Activated CD4-positive, CD25-positive, alpha-beta regulatory T cell treated with anti-CD3 and anti-CD28 coated beads, Interleukin-2, amount 50 U/mL, for 24 hours (primary cell): ENCODE measurements around the gene TSGA10.
"Not testable (repeated sequence)": the region's sequence is repeated elsewhere in the genome, so short reads cannot be mapped to it uniquely, and the experiment has no call there.

Source experiments
- ATAC-seq, 2 donors: fragments of 150-1000 bp; cut with Tn5 transposase; one replicate each; pipeline ENCODE4 v1.10.0; 2021; ENCODE audit warnings: mild to moderate bottlenecking in 1 of 2, moderate library complexity in 1 of 2

Gene TSGA10

DNA sequence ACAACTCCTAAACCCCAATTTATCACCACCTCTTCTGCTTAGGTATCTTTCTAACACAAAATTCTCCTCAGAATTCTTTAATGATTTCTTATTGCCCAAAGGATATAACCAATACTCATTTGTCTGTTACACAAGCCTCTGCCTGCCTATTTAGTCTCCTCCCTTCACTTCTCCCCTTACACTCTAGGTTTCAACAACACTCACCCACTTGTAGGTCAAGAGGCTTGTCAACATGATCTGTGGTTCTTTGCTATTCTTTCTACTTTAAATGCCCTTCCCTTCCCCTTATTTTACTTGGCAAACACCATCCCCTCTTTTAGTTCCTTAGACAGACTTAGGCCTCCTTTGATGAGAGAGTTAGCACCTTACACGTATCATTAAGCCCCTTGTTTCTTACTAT lies 82.2 kb downstream of the TSGA10 start:
- no peak for ATAC-seq

DNA sequence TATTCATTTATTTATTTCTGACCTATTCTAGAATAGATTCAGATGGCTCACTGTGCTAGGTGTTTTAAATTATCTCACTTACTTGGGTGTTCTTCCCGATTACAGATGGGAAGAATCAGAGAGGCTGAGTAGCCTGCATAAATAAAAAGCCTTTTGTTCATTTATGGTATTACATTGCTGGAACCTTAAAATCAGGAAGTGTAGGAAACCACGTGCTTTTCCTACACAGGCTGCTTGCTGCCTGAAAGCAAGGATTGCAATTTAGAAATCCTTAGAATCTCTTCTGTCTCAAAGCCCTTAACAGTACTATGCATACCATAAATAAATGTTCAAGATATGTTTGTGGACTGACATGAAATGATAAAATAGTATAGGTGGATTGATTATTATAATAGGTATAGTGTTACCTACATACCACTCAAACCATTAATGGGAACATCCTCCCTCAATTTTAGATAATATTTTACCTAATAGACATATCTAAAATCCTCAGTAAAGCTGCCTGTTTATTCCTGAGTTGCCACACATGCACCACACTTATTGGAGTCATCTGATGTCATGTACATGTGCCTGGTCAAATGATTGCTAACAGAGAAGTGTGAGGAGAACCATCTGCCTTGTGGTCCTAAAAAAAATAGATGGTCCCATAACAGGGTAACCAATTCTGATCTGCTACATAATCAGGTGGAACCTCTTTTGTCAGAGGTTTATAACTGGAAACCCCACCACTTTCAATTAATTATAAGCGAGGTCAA lies 86.7 kb downstream of the TSGA10 start:
- no peak for ATAC-seq

DNA sequence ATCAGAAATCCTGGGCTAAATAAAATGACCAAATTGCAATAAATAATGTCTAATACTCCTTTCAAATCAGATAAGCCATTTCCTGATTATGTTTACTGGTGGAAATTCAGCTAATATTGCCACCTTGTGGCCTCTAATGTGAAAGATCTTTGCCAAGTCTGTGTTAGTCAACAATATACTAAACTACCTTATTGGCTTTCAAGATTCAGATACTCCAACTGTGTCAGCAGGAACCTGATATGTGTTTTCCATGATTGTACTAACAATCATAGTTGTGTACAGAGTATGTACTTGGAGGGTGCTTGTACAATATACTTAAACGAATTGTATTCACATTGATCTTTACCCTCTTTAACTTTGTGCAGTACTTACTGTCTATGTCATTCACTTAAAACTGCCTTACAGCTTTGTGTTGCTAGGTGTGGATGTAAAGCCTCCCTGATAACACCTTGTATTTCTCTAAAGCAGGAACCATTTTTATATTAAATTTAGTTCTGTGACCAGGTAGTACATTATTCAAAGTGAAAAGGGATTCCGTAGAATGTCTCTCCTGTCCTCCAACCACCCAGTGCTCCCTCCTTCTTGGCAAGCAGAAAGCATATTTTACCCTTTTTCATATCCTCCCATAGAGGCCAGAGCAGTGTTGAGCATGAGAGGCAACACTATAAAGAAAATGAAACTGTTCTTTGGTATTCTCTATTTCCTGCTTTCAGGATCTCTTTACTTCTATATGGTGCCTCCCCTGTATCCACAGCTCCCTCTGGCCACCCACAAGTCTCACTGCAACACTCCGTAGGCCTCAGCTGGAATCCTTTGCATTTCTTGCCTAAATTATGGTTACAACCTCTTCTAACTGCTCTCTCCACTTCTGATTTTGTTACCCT lies 88.4 kb downstream of the TSGA10 start:
- peak; percentile 51 to 84 for ATAC-seq

DNA sequence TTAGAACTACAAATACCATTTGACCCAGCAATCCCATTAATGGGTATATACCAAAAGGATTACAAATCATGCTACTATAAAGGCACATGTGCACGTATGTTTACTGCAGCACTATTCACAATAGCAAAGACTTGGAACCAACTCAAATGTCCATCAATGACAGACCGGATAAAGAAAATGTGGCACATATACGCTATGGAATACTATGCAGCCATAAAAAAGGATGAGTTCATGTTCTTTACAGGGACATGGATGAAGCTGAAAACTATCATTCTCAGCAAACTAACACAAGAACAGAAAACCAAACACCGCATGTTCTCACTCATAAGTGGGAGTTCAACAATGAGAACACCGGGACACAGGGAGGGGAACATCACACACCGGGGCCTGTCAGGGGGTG lies 105.6 kb downstream of the TSGA10 start:
- not testable (repeated sequence) for ATAC-seq

DNA sequence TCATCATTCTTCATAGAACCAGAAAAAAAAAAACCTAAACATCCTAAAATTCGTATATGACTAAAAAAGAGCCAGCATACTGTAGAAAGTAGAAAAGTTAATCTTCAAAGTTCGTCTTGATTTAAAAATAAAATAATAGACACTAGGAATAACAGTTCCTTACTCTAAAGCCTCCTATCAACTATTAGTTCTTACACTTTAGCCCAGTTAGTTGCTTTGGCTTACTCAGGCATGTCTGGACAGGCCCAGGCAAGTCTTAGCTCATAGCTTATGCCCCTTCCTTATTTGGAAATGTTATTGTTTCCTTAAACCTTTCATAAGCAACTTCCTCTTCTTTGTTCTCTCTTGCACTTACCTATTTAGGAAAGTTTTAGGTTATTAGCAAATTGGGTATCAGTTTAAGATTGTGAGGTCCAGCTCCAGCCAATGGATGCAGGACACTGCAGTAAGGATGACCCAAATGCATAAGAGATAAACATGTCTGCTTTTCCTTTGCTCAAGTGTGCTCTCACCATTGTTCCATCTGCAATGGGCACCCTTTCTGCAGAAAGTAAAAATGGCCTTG lies 113.9 kb downstream of the TSGA10 start:
- ATAC-seq = not testable (repeated sequence)

DNA sequence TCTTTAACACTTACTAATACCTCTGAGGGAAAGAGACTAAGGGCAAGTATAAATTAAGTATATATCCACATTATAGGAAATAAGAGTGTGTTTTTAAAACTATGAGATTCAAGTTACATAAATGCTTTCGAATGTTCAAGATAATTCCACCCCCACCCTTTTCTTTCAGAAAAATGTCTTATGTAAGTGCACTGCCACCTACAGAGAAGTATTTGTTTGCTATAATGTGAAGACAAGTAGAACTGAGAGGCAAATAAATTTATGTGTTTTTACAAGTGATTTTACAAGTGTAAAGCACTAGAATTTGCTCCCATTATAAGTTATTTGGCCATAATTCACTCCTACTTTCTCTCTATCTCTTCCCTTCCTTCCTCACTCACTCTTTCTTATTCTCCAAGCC lies 118.8 kb downstream of the TSGA10 start:
- no peak for ATAC-seq

DNA sequence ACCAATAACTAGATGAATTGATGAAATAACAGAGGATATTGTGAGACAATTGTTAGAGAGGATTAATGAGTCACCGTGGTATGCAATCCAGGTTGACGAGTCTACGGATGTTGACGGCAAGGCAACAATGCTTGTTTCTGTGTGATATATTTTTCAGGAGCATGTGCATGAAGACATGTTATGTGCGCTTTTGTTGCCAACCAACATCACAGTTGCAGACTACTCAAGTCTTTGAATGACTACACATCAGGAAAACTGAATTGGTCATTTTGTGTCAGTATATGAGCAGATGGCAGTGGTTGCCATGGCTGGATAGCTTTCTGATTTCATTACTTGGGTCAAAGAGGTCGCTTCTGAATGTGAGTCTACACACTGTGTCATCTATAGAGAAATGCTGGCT lies 122.0 kb downstream of the TSGA10 start:
- ATAC-seq = no peak

DNA sequence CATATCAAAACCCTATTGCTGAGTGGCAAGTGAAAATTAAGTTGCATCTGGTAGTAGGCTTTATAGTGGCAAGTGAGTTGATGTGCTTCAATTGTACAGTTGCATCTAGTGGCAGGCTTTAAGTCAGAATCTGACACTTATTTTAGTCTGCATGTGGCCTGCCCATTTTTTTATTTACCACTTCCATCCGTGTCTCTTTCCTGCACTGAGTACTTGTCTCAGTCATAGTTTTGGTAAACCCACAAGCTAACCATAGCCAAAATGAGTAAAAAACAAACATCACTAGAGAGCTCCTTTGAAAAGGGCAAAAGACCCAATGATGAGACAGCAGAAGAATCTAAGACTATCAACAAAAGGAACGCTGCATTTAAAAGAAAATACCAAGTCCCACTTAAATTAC lies 122.7 kb downstream of the TSGA10 start:
- ATAC-seq = no peak

DNA sequence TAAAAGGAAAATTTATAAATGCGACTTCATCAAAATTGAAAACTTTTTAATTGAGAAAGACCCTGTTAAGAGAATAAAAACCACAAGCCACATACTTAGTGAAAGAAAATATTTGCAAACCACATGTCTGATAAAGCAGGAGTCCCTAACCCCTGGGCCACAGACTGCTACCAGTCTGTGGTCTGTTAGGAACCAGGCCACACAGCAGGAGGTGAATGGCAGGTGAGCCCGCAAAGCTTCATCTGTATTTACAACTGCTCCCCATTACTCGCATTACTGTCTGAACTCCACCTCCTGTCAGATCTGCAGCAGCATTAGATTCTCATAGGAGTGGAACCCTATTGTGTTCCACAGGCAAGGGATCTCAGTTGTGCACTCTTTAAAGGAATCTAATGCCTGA lies 123.3 kb downstream of the TSGA10 start:
- no peak for ATAC-seq

DNA sequence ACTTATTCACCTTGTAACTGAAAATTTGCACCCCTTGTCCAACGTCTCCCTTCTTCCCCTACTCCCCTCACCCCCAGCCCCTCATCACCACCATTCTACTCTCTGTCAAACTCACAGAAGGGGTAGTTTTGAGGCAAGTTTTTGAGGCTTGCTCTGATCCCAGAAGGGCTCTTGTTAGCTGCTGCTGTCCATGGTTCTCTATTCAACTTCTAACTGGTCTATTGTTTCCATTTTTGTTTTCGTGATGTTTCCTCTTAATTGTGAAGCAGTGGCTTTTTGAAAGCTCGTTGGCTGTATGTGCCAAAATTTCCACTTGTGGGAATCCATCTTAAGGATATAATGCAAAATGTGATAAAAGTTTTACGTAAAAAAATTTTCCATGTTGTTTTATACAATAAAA lies 126.2 kb downstream of the TSGA10 start:
- no peak for ATAC-seq

DNA sequence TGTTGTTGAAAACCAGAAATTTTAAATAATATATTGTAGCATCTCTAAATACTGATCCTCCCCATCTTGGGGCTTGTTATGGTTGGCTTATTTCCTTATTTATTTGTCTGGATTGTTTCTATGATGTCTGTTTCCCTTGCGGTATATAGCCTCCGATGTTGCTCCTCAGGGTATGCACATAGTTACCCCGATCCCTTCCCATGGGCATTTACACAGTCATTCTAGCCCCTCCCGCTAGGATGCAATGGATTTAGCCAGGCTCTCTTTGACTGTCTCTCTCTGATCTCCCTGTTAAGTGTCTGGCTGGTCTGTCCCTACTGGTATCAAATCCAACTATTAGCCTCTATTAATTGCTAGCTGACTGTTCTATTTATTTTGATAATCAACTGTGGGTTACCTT lies 126.9 kb downstream of the TSGA10 start:
- ATAC-seq = no peak

DNA sequence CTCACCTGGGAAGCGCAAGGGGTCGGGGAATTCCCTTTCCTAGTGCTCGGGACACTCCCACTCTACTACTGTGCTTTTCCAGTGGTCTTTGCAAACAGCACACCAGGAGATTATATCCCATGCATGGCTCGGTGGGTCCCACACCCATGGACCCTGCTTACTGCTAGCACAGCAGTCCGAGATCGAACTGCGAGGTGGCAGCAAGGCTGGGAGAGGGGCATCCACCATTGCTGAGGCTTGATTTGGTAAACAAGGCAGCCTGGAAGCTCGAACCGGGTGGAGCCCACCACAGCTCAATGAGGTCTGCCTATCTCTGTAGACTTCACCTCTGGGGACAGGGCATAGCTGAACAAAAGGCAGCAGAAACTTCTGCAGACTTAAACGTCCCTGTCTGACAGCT lies 154.0 kb downstream of the TSGA10 start:
- ATAC-seq = no peak

DNA sequence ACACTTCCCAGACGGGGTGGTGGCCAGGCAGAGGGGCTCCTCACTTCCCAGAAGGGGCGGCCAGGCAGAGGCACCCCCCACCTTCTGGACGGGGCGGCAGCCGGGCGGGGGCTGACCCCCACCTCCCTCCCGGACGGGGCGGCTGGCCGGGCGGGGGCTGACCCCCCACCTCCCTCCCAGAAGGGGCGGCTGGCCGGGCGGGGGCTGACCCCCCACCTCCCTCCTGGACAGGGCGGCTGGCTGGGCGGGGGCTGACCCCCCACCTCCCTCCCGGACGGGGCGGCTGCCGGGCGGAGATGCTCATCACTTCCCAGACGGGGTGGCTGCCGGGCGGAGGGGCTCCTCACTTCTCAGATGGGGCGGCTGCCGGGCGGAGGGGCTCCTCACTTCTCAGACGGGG lies 166.0 kb downstream of the TSGA10 start:
- ATAC-seq = not testable (repeated sequence)

DNA sequence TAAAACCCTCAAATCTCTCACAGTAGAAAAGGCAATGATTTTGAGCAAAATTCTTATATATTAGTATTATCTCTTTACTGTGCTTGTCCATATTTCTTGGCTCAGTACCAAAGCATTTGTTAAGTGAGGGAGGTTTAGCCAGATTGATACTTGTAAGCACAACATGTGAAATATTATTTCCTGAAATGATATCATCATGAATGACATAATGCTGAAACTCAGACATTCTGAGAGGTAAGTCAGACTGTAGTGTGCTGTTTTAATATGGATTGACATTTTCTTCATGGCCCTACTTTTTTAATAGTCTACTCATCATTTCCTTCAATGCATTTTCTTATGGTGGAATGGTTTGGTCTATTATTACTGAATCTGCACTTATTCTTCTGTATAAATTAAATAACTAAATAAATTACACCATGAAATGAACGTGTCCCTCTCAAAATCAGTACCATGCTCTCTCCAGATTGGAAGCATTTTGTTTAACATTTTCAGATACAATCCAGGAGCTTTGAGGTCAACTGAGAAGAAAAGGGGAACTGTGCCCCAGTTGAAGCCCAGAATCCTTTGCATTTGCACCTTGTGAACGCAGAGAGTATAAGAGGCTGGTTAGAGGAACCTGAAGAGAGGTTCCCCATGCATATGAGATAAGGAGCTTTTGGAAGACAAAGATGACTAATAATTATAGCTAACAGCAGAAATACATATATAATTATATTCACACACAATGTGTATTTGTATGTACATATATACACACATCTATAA lies 168.7 kb downstream of the TSGA10 start:
- ATAC-seq = no peak

DNA sequence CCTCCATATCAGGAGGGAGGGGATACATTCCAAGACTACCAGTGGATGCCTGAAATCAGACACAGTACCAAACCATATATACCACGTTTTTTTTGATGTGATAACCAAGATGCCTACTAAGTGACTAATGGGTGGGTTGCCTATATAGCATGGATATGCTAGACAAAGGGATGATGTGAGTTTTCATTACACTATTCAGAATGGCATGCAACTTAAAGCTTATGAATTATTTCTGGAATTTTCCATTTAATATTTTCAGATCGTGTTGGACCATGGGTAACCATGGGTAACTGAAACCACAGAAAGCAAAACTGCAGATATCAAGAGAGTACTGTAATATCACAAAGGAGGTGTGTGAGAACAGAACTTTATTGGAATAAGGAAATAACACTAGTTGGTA lies 179.1 kb downstream of the TSGA10 start:
- no peak for ATAC-seq

DNA sequence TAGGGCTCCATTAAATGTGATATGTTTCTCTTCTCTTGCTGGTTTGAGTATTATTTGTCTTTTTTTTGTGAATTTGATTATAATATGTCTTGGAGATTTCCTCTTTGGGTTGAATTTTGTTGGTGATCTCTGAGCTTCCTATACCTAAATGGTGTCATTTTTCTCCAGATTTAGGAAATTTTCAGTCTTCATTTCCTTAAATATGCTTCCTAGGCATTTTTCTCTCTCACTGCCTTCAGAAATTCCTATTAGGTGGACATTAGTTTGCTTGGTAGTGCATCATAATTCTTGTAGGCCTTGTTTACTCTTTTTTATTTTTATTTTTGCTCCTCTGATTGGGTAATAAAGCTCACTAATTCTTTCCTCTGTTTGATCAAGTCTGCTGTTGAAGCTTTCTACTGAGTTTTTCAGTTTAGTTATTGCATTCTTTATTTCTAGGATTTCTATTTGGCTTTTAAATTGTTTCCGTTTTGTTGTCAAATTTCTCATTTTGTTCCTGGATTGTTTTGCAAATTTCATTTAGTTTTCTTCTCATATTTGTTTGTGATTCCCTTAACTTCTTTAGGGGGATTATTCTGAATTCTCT lies 182.1 kb downstream of the TSGA10 start:
- no peak for ATAC-seq

DNA sequence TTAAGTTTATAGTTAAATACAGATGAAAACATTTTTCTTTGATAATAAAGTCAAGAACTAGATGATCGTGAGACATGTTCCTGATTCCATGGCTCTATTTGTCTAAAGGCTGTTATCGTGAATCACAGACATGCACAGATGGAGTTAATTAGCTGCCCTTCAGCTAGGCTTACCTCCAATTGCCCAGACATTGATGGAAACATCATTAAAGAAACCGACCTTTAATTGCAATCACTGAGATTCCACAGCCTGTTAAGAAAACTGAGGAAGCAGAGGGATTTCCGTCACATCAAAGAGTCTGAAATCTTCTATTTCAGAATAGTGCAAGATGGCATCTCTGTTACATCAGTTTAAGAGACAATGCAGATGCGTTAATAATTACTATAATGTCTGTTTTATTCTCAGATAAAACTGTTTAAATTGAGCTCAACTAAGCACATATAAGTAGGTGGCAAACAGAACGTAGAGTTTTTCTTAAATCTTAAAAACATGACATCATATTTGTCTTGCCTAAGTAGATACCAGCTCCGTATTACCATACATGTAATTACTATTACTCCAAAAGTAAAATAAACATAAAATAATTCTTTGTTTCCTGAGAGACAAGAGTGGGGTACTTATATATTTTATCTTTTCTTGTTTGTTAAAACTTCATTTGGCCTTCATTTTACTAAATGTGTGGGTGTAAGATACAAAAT lies 194.8 kb downstream of the TSGA10 start:
- ATAC-seq = no peak

DNA sequence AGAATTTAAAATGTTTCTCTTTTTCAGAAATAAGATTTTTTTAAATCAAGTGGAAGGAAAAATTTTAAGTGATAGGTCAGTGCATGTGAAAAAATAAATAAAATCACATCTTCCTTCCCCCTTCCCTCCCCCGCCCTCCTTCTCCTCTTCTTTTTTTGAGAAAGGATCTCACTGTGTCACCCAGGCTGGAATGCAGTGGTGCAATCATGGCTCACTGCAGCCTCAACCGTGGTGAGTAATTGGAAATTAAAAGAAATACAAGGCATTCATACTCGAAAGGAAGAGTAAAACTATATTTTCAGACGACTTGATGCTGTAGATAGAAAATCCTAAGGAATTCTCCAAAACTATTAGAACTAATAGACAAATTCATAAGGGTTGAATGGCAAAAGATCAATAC lies 201.8 kb downstream of the TSGA10 start:
- no peak for ATAC-seq

DNA sequence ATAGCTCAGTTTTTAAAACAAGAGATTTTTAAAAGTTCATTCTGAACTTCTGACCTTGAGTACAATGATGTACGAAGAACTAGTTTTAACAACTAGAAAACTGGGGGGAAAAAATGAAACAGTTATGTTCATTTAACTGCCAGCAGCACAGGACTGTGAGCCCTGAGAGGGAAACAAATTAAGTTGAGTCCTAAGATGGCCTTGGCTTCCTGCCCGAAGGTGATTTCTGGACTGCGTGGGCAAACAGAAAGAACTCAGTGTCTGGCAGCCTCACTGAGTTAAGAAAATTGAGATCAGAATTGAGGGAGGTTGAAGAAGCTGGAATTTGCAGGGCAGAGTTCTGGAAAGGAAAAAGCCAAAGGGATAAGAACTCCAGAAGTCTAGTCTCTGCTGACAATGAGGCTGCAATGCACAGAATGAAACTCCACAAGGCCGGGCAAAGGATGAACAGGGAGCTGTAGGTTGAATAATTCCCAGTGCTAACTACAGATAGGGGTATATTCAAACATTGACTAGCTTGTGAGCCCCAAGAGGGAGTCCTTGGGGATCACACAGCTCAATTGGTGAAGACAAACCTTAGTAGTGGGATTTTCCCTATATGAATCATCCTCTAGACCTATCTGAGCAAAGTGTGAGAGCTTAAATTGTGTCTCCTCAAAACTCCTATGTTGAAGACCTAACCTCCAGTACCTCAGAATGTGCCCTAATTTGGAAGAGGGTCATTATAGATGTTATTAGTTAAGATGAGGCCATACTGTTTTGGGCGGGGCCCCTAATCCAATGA lies 205.6 kb downstream of the TSGA10 start:
- ATAC-seq = no peak

DNA sequence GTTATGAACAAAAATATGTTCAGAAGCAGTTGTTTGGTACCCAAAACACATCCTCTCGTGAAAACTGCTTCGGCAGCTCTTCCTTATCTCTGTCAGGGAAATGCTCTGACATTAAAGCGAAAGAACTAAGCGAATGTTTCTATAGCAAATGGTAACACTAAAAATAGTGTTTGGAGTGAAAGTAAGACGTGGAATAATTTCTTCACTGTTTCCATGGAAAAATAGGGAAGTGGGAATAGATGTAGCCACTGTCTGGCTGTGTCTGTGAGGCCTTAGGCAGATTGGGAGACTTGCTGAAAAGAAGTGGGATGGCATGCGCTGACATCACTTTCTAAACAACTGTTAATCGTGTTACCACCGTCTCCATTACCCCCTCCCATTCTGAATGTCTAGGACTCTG lies 207.2 kb downstream of the TSGA10 start:
- ATAC-seq = no peak
